ENCODE measurements around the gene SLC25A22. TPM values are rescaled to one million over a fixed set of nuclear protein-coding genes. Genes with fewer than 3 reads are reported as not detected.

The SLC25A22 gene
- polyA plus RNA-seq, 2 of the 4 experiments (the other 2 are of a cell fraction): 13.5 to 18.7 TPM

DNA sequence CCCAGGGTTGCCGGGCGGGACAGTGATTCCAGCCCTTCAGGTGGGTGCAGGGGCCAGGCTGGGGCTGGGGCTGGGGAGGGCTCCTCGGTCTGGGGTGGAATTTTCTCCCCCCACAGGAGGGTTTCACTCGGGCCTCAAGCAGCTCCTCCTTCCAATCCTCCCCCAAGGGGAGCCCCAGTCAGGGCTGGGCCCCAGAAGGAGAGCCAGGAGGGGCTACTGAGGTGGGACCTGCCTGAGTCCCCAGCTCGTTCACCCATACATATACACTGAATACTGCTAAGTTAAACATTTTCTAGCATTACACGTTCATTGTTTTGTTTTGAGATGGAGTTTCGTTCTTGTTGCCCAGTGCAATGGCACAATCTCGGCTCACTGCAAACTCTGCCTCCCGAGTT, 28.1 kb upstream of the SLC25A22 start:
- Histone ChIP-seq H3K9me3 (no peaks in the 10 kb centered on the region), H3K27ac (peak overlapping the region in 1 of 2 experiments; percentile 88; a peak in 3 of 6 replicates), H3K4me3 (no peak overlapping the region; the same call in 2 of the 3 replicates), H3K4me1 (peaks cover 57% of the 10 kb centered on the region), H3K4me2 (peak overlapping the region; percentile 87)
- ChIA-PET POLR2A (no interaction called here), CTCF (no interaction called here)
- DNase-seq (ENCODE audit: low read depth in 1 of 2, low spot score in 1 of 2) (no peak), FAIRE-seq (no peak), ATAC-seq (no peak)
- TF ChIP-seq RCOR1 (IDR thresholded peaks at IDR 0.05; ENCODE audit: low read depth, low read length): no peak
- TF ChIP-seq MAFK (IDR thresholded peaks at IDR 0.05; ENCODE audit: partially characterized antibody): no peak
- no peak for TF ChIP-seq TP53 (CRISPR knock-in tag; IDR thresholded peaks at IDR 0.05)
- TF ChIP-seq BHLHE40 (IDR thresholded peaks at IDR 0.05; ENCODE audit: low read depth, low read length): no peak
- no peak for TF ChIP-seq MAZ (IDR thresholded peaks at IDR 0.05; ENCODE audit: borderline replicate concordance, low read depth, low read length)
- no peak for TF ChIP-seq HEYL (CRISPR knock-in tag; IDR thresholded peaks at IDR 0.05)
- no peak for TF ChIP-seq EHMT2 (IDR thresholded peaks at IDR 0.05; ENCODE audit: low read depth)
- no peak for TF ChIP-seq EHF (CRISPR knock-in tag; IDR thresholded peaks at IDR 0.05)
- TF ChIP-seq PHF8 (IDR thresholded peaks at IDR 0.05; ENCODE audit: borderline replicate concordance, low read depth): no peak
- TF ChIP-seq CBX2 (IDR thresholded peaks at IDR 0.05; ENCODE audit: borderline replicate concordance, low read depth): no peak
- no peak for TF ChIP-seq EP300 (IDR thresholded peaks at IDR 0.05)
- TF ChIP-seq FOSL2 (IDR thresholded peaks at IDR 0.05): no peak
- TF ChIP-seq FOSL2 (CRISPR knock-in tag; IDR thresholded peaks at IDR 0.05): no peak
- TF ChIP-seq GATA3 (IDR thresholded peaks at IDR 0.05; ENCODE audit: borderline replicate concordance): no peak
- TF ChIP-seq ESRRA (IDR thresholded peaks at IDR 0.05; ENCODE audit: borderline replicate concordance, low read length): no peak
- TF ChIP-seq FOXS1 (CRISPR knock-in tag; IDR thresholded peaks at IDR 0.05): no peak
- TF ChIP-seq HOXB13 (CRISPR knock-in tag; IDR thresholded peaks at IDR 0.05; ENCODE audit: low read depth): no peak
- TF ChIP-seq, protein P1, sequence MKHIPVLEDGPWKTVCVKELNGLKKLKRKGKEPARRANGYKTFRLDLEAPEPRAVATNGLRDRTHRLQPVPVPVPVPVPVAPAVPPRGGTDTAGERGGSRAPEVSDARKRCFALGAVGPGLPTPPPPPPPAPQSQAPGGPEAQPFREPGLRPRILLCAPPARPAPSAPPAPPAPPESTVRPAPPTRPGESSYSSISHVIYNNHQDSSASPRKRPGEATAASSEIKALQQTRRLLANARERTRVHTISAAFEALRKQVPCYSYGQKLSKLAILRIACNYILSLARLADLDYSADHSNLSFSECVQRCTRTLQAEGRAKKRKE (CRISPR knock-in tag; IDR thresholded peaks at IDR 0.05; ENCODE audit: low read depth): no peak
- TF ChIP-seq, protein P2, sequence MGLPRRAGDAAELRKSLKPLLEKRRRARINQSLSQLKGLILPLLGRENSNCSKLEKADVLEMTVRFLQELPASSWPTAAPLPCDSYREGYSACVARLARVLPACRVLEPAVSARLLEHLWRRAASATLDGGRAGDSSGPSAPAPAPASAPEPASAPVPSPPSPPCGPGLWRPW (IDR thresholded peaks at IDR 0.05): no peak
- TF ChIP-seq, protein P3, sequence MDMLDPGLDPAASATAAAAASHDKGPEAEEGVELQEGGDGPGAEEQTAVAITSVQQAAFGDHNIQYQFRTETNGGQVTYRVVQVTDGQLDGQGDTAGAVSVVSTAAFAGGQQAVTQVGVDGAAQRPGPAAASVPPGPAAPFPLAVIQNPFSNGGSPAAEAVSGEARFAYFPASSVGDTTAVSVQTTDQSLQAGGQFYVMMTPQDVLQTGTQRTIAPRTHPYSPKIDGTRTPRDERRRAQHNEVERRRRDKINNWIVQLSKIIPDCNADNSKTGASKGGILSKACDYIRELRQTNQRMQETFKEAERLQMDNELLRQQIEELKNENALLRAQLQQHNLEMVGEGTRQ (IDR thresholded peaks at IDR 0.05): no peak
- 57% methylated on average over 7 of the region's 9 CpGs for WGBS (ENCODE audit: missing lambda C conversion rate)

DNA sequence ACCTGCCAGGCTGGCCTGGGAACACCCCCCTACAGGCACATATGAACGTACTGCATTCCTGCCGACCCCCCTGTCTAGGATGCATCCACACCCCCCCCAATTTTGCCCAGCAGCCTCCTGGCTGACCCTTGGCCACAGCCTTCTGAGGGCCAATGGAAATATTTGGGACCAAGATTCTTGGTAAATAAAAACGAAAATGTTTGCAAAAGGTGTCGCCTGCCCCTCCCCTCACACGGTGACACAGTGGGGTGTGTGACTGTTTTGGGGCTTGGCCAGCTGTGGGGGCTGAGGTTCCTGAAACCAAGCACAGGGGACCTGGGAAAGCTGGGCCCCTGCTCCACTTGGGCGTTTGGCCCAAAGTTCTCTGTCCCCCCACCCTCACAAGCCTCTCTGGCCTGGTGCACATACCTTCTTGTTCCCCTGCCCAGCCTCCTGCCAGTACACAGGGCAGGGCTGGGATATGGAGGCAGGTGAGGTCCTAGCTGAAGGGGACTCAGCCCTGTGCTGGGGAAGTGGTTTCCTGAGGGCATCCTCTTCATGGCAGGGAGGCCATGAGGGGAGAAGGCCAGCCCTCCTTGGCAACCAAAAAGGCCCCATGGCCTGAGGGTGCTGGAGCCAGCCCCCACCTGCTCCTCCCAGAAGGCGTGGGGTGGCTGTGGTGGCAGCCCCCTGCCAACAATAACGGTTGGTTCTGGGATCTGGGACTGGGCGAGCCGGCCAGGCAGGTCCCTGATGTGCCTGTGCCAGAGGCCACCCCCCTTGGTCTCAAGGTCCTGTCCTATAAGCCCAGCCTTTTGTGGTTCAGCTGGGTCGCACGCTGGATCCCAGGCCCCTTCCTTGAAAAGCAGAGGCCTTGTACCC, 27.5 kb upstream of the SLC25A22 start:
- ChIA-PET CTCF (interaction anchor here (1.0 to 1.5 kb wide), 2 partner anchors 9 to 15 kb away, joined by 4 to 6 read pairs; no protein-coding TSS in a partner anchor), POLR2A (interaction anchor here (1.6 kb wide), 1 partner anchor 9 kb away, joined by 4 read pairs; no protein-coding TSS in a partner anchor)
- H3K4me2 ChIP-seq: peak overlapping the region; percentile 87
- no peak for TF ChIP-seq JUNB (IDR thresholded peaks at IDR 0.05)
- TF ChIP-seq, protein P4, sequence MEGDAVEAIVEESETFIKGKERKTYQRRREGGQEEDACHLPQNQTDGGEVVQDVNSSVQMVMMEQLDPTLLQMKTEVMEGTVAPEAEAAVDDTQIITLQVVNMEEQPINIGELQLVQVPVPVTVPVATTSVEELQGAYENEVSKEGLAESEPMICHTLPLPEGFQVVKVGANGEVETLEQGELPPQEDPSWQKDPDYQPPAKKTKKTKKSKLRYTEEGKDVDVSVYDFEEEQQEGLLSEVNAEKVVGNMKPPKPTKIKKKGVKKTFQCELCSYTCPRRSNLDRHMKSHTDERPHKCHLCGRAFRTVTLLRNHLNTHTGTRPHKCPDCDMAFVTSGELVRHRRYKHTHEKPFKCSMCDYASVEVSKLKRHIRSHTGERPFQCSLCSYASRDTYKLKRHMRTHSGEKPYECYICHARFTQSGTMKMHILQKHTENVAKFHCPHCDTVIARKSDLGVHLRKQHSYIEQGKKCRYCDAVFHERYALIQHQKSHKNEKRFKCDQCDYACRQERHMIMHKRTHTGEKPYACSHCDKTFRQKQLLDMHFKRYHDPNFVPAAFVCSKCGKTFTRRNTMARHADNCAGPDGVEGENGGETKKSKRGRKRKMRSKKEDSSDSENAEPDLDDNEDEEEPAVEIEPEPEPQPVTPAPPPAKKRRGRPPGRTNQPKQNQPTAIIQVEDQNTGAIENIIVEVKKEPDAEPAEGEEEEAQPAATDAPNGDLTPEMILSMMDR (IDR thresholded peaks at IDR 0.05): no peak
- TF ChIP-seq, protein P3 (IDR thresholded peaks at IDR 0.05): no peak
- TF ChIP-seq, protein P5, sequence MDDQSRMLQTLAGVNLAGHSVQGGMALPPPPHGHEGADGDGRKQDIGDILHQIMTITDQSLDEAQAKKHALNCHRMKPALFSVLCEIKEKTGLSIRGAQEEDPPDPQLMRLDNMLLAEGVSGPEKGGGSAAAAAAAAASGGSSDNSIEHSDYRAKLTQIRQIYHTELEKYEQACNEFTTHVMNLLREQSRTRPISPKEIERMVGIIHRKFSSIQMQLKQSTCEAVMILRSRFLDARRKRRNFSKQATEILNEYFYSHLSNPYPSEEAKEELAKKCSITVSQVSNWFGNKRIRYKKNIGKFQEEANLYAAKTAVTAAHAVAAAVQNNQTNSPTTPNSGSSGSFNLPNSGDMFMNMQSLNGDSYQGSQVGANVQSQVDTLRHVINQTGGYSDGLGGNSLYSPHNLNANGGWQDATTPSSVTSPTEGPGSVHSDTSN (IDR thresholded peaks at IDR 0.05): peak; percentile 19; the same call in 1 of the 2 replicates
- TF ChIP-seq RARB (CRISPR knock-in tag; IDR thresholded peaks at IDR 0.05): no peak
- TF ChIP-seq HOXA7 (CRISPR knock-in tag; IDR thresholded peaks at IDR 0.05): no peak
- TF ChIP-seq, protein P1 (CRISPR knock-in tag; IDR thresholded peaks at IDR 0.05; ENCODE audit: low read depth): no peak
- TF ChIP-seq EP300 (IDR thresholded peaks at IDR 0.05): no peak
- no peak for TF ChIP-seq CBX8 (IDR thresholded peaks at IDR 0.05)
- TF ChIP-seq HOXB5 (CRISPR knock-in tag; IDR thresholded peaks at IDR 0.05): no peak
- TF ChIP-seq CEBPB (IDR thresholded peaks at IDR 0.05): no peak
- TF ChIP-seq, protein P6, sequence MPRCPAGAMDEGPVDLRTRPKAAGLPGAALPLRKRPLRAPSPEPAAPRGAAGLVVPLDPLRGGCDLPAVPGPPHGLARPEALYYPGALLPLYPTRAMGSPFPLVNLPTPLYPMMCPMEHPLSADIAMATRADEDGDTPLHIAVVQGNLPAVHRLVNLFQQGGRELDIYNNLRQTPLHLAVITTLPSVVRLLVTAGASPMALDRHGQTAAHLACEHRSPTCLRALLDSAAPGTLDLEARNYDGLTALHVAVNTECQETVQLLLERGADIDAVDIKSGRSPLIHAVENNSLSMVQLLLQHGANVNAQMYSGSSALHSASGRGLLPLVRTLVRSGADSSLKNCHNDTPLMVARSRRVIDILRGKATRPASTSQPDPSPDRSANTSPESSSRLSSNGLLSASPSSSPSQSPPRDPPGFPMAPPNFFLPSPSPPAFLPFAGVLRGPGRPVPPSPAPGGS (IDR thresholded peaks at IDR 0.05): no peak

More for the DNA sequence above, 27.5 kb upstream of the SLC25A22 start:
- peak in 1 of 2 experiments; percentile 1; a peak in 1 of 6 replicates for ATAC-seq
- no peaks in the 10 kb centered on the region for H3K9me3 ChIP-seq
- FAIRE-seq: no peak
- H3K4me1 ChIP-seq: peaks cover 57% of the 10 kb centered on the region
- H3K4me3 ChIP-seq: no peak overlapping the region
- peak overlapping the region in 1 of 2 experiments; percentile 88; a peak in 3 of 6 replicates for H3K27ac ChIP-seq
- no peak for DNase-seq (ENCODE audit: low read depth in 1 of 2, low spot score in 1 of 2)
- WGBS (ENCODE audit: missing lambda C conversion rate): 43% methylated on average over 12 of the region's 12 CpGs

Measured in A549 (cell line).